Progenitor cell of endocrine pancreas (in vitro differentiated cells): ENCODE measurements around the gene ETF1. TPM values are rescaled to one million over a fixed set of nuclear protein-coding genes. Genes with fewer than 3 reads are reported as not detected.

Experiments
- total RNA-seq: library from RNA; stranded (reverse); gene quantifications from 2 replicates; pipeline ENCODE4 v1.2.1, GENCODE V29; 2021

The ETF1 gene
- total RNA-seq, 1 donor from 2014 or later, result 73.1 TPM

Other genes with a start within 250 kb of the ETF1 start
- gene CDC25C, start 211.4 kb downstream of the ETF1 start, total RNA-seq, result 10.6 and 11.5 TPM in 2 replicates
- 56.6 TPM in 2 replicates for gene FAM53C, start 205.0 kb downstream of the ETF1 start, total RNA-seq
- 118 and 126 TPM in 2 replicates for gene KDM3B, start 190.6 kb downstream of the ETF1 start, total RNA-seq
- gene REEP2, start 104.2 kb downstream of the ETF1 start, total RNA-seq, result 20.0 and 22.1 TPM in 2 replicates
- gene EGR1, start 77.8 kb downstream of the ETF1 start, total RNA-seq, result 49.5 and 56.2 TPM in 2 replicates
- gene HSPA9, start 32.2 kb upstream of the ETF1 start, total RNA-seq, result 174 and 185 TPM in 2 replicates
- 384 and 394 TPM in 2 replicates for gene CTNNA1, start 210.2 kb upstream of the ETF1 start, total RNA-seq